Measurements from ENCODE around the gene ACR. TPM values are rescaled to one million over a fixed set of nuclear protein-coding genes. Genes with fewer than 3 reads are reported as not detected.

ACR gene
- total and polyA plus RNA-seq, 2 experiments from 2014 or later: not detected

DNA sequence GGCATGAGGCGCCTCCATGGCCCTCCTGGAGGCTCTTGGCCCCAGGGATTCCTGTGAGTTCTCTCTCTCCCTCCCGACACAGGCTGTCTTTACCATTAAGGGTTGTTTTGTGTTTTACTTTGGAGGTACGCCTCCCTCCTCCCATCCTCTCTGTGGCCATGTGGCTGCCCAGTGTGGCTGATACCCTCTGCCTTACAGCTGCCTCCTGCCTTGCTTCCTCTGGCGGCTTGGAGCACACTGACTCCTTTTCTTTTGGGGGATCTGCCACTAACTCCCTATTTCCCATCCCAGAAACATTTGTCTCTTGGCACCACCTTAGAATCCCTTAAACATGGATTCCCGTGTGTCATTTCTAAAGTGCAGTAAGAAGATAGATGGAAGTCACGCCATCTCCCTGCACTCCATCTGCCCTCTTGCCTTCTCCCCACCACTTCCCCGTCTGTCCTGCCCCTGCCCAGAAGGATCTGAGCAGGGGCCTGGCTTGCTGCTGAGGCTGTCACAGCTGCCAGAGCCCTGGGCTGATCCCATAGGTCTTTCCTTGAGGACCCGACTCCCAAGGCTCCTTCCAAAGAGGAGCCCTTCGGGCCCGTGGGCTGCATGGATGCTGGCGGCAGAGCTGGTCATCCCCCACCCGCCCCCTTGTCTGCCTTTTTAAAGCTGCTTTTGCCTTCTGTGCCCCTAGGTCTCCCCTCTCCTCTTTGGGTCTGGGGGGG is 15.1 kb upstream of the ACR start:
- H2AFZ ChIP-seq: no peak overlapping the region
- no peaks in the 10 kb centered on the region for H3K9me2 ChIP-seq (ENCODE audit: insufficient read depth)
- H3K27me3 ChIP-seq (ENCODE audit: insufficient read depth): peaks cover 61% of the 10 kb centered on the region
- no peaks in the 10 kb centered on the region for H3F3A ChIP-seq (replicated peaks; ENCODE audit: low read depth)
- no peaks in the 10 kb centered on the region; the same call in 1 of the 2 replicates for H4K20me1 ChIP-seq (replicated peaks; ENCODE audit: insufficient read depth)
- peaks cover 3% of the 10 kb centered on the region for H3K9me3 Mint-ChIP-seq
- H3K27ac ChIP-seq (ENCODE audit: low read depth): no peak overlapping the region
- peaks cover 4% of the 10 kb centered on the region; the same call in 2 of the 3 replicates for H3K4me1 Mint-ChIP-seq
- H3K4me3 Mint-ChIP-seq: no peak overlapping the region; the same call in 2 of the 3 replicates
- no peaks in the 10 kb centered on the region for H3K79me2 ChIP-seq (replicated peaks; ENCODE audit: insufficient read depth)
- no peak overlapping the region for H3K4me2 ChIP-seq
- no peak overlapping the region for H3K27ac Mint-ChIP-seq
- ATAC-seq (no peak), DNase-seq (ENCODE audit: low spot score) (no peak)
- H3K36me3 Mint-ChIP-seq (ENCODE audit: low read depth): no peaks in the 10 kb centered on the region; the same call in 2 of the 3 replicates
- H3K27me3 Mint-ChIP-seq (ENCODE audit: insufficient read depth, low read depth, poor library complexity): peaks cover 57% of the 10 kb centered on the region
- TF ChIP-seq ZNF114 (CRISPR knock-in tag; IDR thresholded peaks at IDR 0.05) (no peak), REST (IDR thresholded peaks at IDR 0.05; ENCODE audit: unreplicated experiment) (no peak), POLR2AphosphoS5 (IDR thresholded peaks at IDR 0.05; ENCODE audit: low read depth) (no peak), EZH2phosphoT487 (IDR thresholded peaks at IDR 0.05; ENCODE audit: unreplicated experiment) (no peak), ZNF331 (CRISPR knock-in tag; IDR thresholded peaks at IDR 0.05; ENCODE audit: low read depth) (no peak), CREB1 (CRISPR knock-in tag; IDR thresholded peaks at IDR 0.05; ENCODE audit: low read depth) (no peak), EZH2 (IDR thresholded peaks at IDR 0.05; ENCODE audit: low read depth, unreplicated experiment) (no peak), STAT1 (IDR thresholded peaks at IDR 0.05; ENCODE audit: unreplicated experiment) (no peak), JUNB (IDR thresholded peaks at IDR 0.05; ENCODE audit: unreplicated experiment) (no peak), NANOG (IDR thresholded peaks at IDR 0.05; ENCODE audit: borderline replicate concordance) (no peak)
- TF ChIP-seq, protein P1, sequence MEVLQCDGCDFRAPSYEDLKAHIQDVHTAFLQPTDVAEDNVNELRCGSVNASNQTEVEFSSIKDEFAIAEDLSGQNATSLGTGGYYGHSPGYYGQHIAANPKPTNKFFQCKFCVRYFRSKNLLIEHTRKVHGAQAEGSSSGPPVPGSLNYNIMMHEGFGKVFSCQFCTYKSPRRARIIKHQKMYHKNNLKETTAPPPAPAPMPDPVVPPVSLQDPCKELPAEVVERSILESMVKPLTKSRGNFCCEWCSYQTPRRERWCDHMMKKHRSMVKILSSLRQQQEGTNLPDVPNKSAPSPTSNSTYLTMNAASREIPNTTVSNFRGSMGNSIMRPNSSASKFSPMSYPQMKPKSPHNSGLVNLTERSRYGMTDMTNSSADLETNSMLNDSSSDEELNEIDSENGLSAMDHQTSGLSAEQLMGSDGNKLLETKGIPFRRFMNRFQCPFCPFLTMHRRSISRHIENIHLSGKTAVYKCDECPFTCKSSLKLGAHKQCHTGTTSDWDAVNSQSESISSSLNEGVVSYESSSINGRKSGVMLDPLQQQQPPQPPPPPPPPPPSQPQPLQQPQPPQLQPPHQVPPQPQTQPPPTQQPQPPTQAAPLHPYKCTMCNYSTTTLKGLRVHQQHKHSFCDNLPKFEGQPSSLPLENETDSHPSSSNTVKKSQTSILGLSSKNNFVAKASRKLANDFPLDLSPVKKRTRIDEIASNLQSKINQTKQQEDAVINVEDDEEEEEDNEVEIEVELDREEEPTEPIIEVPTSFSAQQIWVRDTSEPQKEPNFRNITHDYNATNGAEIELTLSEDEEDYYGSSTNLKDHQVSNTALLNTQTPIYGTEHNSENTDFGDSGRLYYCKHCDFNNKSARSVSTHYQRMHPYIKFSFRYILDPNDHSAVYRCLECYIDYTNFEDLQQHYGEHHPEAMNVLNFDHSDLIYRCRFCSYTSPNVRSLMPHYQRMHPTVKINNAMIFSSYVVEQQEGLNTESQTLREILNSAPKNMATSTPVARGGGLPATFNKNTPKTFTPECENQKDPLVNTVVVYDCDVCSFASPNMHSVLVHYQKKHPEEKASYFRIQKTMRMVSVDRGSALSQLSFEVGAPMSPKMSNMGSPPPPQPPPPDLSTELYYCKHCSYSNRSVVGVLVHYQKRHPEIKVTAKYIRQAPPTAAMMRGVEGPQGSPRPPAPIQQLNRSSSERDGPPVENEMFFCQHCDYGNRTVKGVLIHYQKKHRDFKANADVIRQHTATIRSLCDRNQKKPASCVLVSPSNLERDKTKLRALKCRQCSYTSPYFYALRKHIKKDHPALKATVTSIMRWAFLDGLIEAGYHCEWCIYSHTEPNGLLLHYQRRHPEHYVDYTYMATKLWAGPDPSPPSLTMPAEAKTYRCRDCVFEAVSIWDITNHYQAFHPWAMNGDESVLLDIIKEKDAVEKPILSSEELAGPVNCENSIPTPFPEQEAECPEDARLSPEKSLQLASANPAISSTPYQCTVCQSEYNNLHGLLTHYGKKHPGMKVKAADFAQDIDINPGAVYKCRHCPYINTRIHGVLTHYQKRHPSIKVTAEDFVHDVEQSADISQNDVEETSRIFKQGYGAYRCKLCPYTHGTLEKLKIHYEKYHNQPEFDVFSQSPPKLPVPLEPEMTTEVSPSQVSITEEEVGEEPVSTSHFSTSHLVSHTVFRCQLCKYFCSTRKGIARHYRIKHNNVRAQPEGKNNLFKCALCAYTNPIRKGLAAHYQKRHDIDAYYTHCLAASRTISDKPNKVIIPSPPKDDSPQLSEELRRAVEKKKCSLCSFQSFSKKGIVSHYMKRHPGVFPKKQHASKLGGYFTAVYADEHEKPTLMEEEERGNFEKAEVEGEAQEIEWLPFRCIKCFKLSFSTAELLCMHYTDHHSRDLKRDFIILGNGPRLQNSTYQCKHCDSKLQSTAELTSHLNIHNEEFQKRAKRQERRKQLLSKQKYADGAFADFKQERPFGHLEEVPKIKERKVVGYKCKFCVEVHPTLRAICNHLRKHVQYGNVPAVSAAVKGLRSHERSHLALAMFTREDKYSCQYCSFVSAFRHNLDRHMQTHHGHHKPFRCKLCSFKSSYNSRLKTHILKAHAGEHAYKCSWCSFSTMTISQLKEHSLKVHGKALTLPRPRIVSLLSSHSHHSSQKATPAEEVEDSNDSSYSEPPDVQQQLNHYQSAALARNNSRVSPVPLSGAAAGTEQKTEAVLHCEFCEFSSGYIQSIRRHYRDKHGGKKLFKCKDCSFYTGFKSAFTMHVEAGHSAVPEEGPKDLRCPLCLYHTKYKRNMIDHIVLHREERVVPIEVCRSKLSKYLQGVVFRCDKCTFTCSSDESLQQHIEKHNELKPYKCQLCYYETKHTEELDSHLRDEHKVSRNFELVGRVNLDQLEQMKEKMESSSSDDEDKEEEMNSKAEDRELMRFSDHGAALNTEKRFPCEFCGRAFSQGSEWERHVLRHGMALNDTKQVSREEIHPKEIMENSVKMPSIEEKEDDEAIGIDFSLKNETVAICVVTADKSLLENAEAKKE (CRISPR knock-in tag; IDR thresholded peaks at IDR 0.05): no peak
- TF ChIP-seq, protein P2, sequence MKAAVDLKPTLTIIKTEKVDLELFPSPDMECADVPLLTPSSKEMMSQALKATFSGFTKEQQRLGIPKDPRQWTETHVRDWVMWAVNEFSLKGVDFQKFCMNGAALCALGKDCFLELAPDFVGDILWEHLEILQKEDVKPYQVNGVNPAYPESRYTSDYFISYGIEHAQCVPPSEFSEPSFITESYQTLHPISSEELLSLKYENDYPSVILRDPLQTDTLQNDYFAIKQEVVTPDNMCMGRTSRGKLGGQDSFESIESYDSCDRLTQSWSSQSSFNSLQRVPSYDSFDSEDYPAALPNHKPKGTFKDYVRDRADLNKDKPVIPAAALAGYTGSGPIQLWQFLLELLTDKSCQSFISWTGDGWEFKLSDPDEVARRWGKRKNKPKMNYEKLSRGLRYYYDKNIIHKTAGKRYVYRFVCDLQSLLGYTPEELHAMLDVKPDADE (IDR thresholded peaks at IDR 0.05): no peak
- TF ChIP-seq, protein P3, sequence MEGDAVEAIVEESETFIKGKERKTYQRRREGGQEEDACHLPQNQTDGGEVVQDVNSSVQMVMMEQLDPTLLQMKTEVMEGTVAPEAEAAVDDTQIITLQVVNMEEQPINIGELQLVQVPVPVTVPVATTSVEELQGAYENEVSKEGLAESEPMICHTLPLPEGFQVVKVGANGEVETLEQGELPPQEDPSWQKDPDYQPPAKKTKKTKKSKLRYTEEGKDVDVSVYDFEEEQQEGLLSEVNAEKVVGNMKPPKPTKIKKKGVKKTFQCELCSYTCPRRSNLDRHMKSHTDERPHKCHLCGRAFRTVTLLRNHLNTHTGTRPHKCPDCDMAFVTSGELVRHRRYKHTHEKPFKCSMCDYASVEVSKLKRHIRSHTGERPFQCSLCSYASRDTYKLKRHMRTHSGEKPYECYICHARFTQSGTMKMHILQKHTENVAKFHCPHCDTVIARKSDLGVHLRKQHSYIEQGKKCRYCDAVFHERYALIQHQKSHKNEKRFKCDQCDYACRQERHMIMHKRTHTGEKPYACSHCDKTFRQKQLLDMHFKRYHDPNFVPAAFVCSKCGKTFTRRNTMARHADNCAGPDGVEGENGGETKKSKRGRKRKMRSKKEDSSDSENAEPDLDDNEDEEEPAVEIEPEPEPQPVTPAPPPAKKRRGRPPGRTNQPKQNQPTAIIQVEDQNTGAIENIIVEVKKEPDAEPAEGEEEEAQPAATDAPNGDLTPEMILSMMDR (conservative IDR thresholded peaks at IDR 0.05; ENCODE audit: low read depth in 2 of 2): no peak
- no peaks in the 10 kb centered on the region for H3K36me3 ChIP-seq (ENCODE audit: insufficient read depth)
- H3K4me3 ChIP-seq: no peak overlapping the region
- 0 out of 2 replicates have a peak, but pooled peaks cover 4% of the 10 kb centered on the region for H3K4me1 ChIP-seq (ENCODE audit: insufficient read depth)
